GM12801 (cell line): Measurements from ENCODE around the gene RAPGEF3.

ENCODE experiments used
- TF ChIP-seq, protein P1 (sequence below): IDR thresholded peaks from one replicate; pipeline ENCODE4 v1.5.1; 2011; ENCODE audit warnings: control low read depth; ENCODE audit not compliant: insufficient read length; ENCODE audit errors: extremely low read depth

RAPGEF3 gene

DNA sequence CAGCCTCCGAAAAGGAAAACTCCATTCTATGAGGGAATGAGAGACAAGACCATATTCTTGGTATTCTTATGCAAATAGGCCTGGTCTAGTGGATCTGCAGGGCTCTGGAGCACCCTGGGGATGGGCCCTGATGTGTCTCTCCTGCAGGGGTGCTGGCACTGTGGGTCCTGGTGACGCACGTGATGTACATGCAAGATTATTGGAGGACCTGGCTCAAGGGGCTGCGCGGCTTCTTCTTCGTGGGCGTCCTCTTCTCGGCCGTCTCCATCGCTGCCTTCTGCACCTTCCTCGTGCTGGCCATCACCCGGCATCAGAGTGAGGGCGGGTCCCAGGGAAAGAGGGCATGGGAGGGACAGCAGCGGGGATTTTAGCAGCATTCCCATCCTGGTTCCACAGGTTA lies 20.2 kb upstream of the RAPGEF3 start:
- TF ChIP-seq, protein P1, sequence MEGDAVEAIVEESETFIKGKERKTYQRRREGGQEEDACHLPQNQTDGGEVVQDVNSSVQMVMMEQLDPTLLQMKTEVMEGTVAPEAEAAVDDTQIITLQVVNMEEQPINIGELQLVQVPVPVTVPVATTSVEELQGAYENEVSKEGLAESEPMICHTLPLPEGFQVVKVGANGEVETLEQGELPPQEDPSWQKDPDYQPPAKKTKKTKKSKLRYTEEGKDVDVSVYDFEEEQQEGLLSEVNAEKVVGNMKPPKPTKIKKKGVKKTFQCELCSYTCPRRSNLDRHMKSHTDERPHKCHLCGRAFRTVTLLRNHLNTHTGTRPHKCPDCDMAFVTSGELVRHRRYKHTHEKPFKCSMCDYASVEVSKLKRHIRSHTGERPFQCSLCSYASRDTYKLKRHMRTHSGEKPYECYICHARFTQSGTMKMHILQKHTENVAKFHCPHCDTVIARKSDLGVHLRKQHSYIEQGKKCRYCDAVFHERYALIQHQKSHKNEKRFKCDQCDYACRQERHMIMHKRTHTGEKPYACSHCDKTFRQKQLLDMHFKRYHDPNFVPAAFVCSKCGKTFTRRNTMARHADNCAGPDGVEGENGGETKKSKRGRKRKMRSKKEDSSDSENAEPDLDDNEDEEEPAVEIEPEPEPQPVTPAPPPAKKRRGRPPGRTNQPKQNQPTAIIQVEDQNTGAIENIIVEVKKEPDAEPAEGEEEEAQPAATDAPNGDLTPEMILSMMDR = no peak

DNA sequence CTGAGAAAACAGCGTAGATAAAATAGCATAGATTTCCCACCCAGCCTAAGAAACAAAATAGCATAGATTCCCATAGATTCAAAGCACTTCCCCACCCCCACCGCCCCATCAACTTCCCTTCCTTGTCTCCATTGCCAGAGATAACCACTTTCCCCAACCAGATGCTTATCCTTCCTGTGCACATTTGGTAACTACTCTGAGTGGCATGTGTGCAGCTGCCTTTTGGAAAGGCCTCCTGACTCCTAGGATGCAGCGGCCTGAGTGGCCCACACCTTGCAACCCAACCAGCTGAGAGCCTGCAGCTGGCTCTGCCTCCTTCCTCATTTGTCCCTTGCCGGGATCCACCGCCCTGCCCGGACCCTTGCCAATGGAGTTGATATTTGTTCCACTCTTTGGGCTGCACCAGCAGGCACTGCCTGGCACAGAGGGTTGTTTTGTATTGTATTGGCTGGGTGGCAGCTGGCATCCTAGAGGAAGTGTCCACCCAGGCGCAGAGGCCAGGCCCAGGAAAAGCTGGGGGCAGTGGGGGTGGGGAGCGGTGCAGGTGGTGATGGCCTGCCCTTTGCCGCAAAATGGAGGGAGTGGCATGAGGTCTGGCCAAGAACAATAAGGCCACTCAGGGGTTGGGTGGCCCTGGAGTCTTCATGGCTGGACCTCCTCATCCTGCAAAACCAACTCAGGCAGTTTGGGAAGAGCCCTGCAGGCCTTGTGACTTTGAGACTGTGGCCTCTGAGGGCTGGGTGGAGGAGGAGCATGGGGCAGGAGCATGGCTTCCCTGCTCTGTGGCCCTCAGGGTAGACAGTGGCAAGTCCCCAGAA lies 19.3 kb upstream of the RAPGEF3 start:
- TF ChIP-seq, protein P1 = no peak

DNA sequence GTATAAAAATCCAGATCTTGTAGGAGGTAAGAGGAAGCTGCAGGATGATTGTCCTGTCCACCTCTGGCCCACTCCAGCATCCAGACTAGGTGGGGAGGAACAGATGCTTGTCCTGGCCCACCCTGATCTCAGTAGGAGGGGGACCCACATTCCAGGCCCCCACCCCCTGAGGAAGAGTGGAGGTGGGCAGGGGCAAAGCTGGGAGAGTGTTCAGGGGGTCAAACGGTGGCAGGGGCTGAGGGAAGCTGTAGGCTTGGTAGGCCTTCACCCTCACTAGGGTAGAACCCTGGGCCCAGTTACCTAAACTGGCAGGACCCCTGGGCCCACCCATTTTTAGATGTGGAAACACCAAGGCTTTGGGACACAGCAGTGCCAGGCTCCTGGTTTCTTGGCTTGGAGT lies 18.5 kb upstream of the RAPGEF3 start:
- TF ChIP-seq, protein P1 = no peak

DNA sequence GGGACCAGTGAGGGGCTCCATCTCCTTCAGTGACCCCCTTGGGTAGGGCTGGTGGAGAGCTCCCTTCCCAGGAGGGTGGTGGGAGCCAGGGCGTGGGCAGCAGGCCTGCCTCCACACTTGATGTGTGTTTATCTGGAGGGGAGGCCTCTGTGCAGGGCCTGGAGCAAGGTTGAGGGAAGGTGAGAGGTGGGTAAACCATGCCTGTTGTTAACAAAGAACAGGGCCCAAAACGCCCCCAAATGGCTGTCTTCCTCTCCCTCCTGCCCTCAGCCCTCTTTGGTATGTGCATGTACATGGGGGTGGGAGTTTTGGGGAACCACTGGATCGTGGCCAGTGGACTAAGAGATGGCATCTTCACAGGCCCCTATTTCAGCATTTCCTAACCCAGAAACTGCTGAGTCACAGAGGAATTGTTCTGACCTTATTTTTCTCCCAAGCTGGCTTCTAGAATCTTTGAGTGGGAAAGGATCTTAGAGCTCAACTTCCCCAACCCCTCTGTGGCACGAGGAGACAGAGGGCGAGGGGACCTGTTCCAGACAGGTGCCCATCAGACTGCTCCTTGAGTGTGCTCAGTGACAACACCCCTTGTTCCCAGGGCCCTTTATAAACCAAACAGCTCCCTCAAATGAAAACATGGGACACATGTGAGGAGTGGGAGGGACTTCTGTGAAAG lies 17.9 kb upstream of the RAPGEF3 start:
- TF ChIP-seq, protein P1 = no peak

DNA sequence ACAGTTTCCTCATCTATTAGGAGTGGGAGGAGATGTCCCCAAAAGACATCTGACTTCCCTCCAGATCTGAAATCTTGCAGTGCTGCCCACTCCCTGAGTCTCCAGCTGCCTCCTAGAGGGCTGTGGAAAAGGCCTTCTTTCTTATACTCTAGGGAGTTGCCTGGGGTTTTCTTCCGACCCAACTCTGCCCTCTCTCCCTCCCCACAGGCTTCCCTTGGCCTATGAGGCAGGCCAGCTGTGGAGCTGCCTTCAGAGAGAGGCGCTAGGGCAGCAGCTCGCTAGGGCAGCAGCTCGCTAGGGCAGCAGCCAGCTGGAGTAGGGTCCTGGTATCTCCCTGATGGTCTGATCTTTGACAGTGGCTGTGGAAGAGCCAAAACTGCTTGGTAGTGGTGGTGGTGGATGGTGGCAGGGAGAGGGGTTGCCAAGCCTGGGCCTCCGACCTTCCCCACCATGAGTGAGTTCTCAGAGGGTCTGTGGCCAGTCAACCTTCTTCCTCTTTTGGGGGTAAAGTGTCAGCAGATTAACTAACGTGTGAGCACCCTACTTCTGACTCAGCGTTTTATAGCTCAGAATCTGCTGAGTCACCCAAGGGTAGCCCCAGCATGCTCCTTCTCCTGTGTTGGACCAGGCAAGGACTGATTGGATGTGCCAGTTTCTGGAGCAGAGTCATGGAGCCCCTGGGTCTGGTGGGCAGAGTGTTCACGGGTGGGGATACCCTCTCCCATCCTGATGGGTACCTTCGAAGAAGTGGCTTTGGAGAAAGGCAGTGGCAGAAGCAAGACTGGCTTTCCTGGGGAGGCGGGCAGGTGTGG lies 16.6 kb upstream of the RAPGEF3 start:
- TF ChIP-seq, protein P1 = no peak

DNA sequence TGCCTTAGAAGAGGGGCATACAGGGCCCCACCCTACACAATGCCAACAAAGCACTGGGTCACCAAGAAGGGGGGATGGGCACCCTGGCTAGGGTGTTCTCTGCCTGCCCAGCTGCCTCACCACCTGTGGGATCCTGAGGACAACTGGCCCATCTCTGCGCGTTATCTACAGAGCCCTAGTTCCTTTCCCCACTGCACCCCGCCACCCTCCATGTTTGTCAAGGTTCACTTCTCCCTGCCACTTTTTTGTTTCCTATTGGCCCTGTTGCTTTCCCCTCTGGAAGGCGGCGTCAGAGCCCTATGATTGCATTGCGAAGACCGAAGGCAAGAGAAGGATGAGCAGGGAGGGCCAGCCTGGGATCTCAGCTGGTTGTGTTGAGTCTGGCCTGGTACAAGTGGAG lies 16.0 kb upstream of the RAPGEF3 start:
- TF ChIP-seq, protein P1 = no peak
